HEK293T (cell line): ENCODE results near the gene ZBTB40.

Source experiments
- CTCF ChIA-PET: fragments of 350-600 bp; formaldehyde crosslinking; extraction: SDS; loops from one replicate; lab custom pipeline; 2021; ENCODE audit warnings: antibody characterized with exemption, inconsistent platforms; lab: Yijun Ruan, JAX
- POLR2A ChIA-PET: fragments of 350-600 bp; formaldehyde crosslinking; extraction: SDS; loops from one replicate; lab custom pipeline; 2020; ENCODE audit warnings: antibody characterized with exemption, inconsistent platforms; lab: Yijun Ruan, JAX
- DNase-seq: peaks from one replicate; pipeline ENCODE4 v3.0.0; 2012; ENCODE audit warnings: mixed read lengths; ENCODE audit errors: extremely low spot score
- ARNT ChIP-seq: fragments of 450-650 bp; IDR thresholded peaks from 2 replicates; pipeline ENCODE4 v1.6.1; 2017; ENCODE audit warnings: mild to moderate bottlenecking
- BHLHE40 ChIP-seq: fragments of 450-650 bp; IDR thresholded peaks from 2 replicates; pipeline ENCODE4 v1.6.1; 2016; ENCODE audit warnings: mild to moderate bottlenecking, moderate library complexity, borderline replicate concordance
- CTBP1 ChIP-seq: fragments of 450-650 bp; IDR thresholded peaks from 2 replicates; pipeline ENCODE4 v1.6.1; 2016; ENCODE audit warnings: borderline replicate concordance
- ELF4 ChIP-seq: fragments of 450-650 bp; IDR thresholded peaks from 2 replicates; pipeline ENCODE4 v1.6.1; 2017; ENCODE audit warnings: antibody characterized with exemption
- FOXA1 ChIP-seq: fragments of 450-650 bp; IDR thresholded peaks from 2 replicates; pipeline ENCODE4 v1.6.1; 2016; ENCODE audit warnings: mild to moderate bottlenecking
- FOXK2 ChIP-seq: fragments of 450-650 bp; IDR thresholded peaks from 2 replicates; pipeline ENCODE4 v1.6.1; 2016; ENCODE audit warnings: mild to moderate bottlenecking
- FOXM1 ChIP-seq: fragments of 450-650 bp; IDR thresholded peaks from 2 replicates; pipeline ENCODE4 v1.6.1; 2017; ENCODE audit warnings: mild to moderate bottlenecking, borderline replicate concordance
- HDGF ChIP-seq: fragments of 450-650 bp; IDR thresholded peaks from 2 replicates; pipeline ENCODE4 v1.6.1; 2017; ENCODE audit warnings: antibody characterized with exemption, borderline replicate concordance
- L3MBTL2 ChIP-seq: fragments of 450-650 bp; conservative IDR thresholded peaks from 2 replicates; pipeline ENCODE4 v1.6.1; 2016; ENCODE audit warnings: mild to moderate bottlenecking
- LEF1 ChIP-seq: fragments of 450-650 bp; IDR thresholded peaks from 2 replicates; pipeline ENCODE4 v1.6.1; 2017; ENCODE audit warnings: mild to moderate bottlenecking, borderline replicate concordance
- NFRKB ChIP-seq: fragments of 450-650 bp; IDR thresholded peaks from 2 replicates; pipeline ENCODE4 v1.6.1; 2016; ENCODE audit warnings: mild to moderate bottlenecking, moderate library complexity
- SP1 ChIP-seq: fragments of 450-650 bp; IDR thresholded peaks from 2 replicates; pipeline ENCODE4 v1.6.1; 2017
- SUZ12 ChIP-seq: fragments of 450-650 bp; IDR thresholded peaks from 2 replicates; pipeline ENCODE4 v1.6.1; 2016; ENCODE audit warnings: mild to moderate bottlenecking
- TARDBP ChIP-seq: fragments of 450-650 bp; IDR thresholded peaks from 2 replicates; pipeline ENCODE4 v1.6.1; 2016
- ZNF384 ChIP-seq: fragments of 450-650 bp; IDR thresholded peaks from 2 replicates; pipeline ENCODE4 v1.6.1; 2016
- TF ChIP-seq, protein P1 (sequence below): fragments of 450-650 bp; IDR thresholded peaks from 2 replicates; pipeline ENCODE4 v1.6.1; 2016

The ZBTB40 gene

GRCh38 chr1:22508329-22508728 is 56.7 kb downstream of the ZBTB40 start:
- TF ChIP-seq SP1 (no peak), FOXA1 (no peak), ELF4 (no peak), LEF1 (no peak), ARNT (no peak), NFRKB (no peak), SUZ12 (no peak), FOXK2 (no peak), BHLHE40 (no peak), CTBP1 (no peak), FOXM1 (no peak), TARDBP (no peak), ZNF384 (no peak)
- TF ChIP-seq, protein P1, sequence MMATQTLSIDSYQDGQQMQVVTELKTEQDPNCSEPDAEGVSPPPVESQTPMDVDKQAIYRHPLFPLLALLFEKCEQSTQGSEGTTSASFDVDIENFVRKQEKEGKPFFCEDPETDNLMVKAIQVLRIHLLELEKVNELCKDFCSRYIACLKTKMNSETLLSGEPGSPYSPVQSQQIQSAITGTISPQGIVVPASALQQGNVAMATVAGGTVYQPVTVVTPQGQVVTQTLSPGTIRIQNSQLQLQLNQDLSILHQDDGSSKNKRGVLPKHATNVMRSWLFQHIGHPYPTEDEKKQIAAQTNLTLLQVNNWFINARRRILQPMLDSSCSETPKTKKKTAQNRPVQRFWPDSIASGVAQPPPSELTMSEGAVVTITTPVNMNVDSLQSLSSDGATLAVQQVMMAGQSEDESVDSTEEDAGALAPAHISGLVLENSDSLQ = no peak
- ChIA-PET POLR2A (no interaction called here), CTCF (no interaction called here)
- no peak for DNase-seq

DNA sequence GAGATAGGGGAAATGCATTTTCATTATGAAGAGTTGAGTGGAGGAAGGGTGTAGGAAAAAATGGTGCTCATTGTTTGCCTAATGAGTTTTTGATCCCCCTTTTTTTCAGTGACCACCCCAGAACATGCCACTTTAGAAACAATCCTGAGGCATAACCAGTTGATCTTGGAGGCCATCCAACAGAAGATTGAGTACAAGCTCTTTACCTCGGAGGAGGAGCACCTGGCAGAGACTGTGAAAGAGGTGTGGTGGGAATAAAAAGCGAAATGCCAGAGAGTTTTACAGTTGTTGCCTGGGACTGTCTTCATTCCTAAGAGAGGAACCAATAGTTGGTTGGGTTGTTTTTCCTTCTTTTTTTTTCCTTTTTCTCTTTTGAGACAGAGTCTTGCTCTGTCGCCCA is 57.3 kb downstream of the ZBTB40 start:
- ChIA-PET CTCF (no interaction called here), POLR2A (no interaction called here)

DNA sequence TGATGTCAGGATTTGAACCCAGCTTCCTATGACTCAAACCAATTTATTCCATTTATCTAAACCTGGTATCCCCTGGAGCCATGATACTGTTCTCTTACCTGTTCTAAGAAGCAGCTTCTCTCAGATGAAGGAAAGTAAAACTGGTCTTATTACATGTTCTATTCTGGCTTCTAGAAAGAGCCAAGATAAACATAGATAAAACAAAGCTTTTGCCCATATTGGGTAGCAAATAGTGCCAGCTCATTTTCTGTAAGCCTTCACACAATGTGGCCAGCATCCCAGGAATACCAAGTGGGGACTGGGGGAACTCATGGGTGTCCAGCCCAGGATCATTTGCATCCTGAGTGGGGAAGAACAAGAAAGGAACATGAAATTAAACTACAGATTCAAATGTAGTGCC is 58.2 kb downstream of the ZBTB40 start:
- CTCF ChIA-PET = no interaction called here
- POLR2A ChIA-PET = interaction anchor here (0.7 kb wide), 1 partner anchor 59 kb away, joined by 3 read pairs; the partner anchor contains the start of gene ZBTB40
- TF ChIP-seq ELF4 (no peak), ARNT (no peak), LEF1 (no peak), BHLHE40 (no peak), FOXM1 (no peak)
- TF ChIP-seq, protein P1 = no peak
- DNase-seq = no peak

More for the DNA sequence above, 57.3 kb downstream of the ZBTB40 start:
- TF ChIP-seq ARNT (no peak), SUZ12 (no peak)
- DNase-seq = no peak

DNA sequence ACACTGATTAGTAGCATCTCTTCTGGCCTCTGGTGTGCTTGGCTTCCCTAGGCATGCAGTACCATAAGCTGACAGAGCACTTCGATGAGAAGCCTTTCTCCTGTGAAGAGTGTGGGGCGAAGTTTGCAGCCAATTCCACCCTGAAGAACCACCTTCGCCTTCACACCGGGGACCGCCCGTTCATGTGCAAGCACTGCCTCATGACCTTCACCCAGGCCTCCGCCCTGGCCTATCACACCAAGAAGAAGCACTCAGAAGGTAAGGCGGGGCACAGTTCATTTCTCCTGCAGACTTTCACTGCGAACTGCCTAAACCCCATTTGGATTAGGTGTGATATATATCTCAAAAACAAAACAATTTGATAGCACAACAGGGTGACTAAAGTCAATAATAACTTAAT is 61.2 kb downstream of the ZBTB40 start:
- TF ChIP-seq, protein P1 = no peak
- TF ChIP-seq SUZ12 = no peak
- TF ChIP-seq FOXA1 = no peak
- no peak for TF ChIP-seq ELF4
- no peak for TF ChIP-seq HDGF
- TF ChIP-seq FOXM1 = no peak
- TF ChIP-seq NFRKB = no peak
- TF ChIP-seq TARDBP = no peak
- TF ChIP-seq ZNF384 = no peak
- no peak for TF ChIP-seq SP1
- no peak for TF ChIP-seq BHLHE40
- TF ChIP-seq LEF1 = no peak
- TF ChIP-seq CTBP1 = no peak
- TF ChIP-seq FOXK2 = no peak
- no peak for TF ChIP-seq L3MBTL2
- TF ChIP-seq ARNT = no peak
- ChIA-PET CTCF (no interaction called here), POLR2A (interaction anchor here (0.7 kb wide), 1 partner anchor 87 kb away, joined by 3 read pairs; no protein-coding TSS in a partner anchor)
- DNase-seq = no peak

DNA sequence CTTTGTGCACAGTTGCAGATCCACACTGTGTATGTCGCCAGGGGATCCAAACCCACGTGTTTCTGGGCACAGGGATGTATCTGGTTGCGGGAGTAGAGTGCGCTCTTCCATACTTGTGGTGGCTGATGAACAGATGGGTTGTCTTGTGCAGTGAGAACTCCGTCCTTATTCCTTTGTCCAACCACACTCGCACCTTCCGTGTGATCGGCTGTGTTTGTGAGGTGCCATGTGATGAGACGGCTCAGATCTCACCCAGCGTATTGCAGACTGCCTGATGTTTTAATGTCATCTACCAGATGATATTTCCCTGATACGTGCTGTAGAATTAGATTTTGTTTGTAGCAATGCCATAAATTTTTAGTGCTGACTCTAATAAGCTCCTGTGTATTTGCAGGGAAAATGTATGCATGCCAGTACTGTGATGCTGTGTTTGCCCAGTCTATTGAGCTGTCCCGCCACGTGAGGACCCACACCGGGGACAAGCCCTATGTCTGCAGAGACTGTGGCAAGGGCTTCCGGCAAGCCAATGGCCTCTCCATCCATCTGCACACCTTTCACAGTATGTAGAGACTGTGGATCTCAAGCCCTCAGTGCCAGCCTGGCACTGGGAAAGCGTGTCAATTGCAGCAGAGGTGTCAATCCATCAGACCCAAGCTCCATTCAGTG is 65.4 kb downstream of the ZBTB40 start:
- ChIA-PET CTCF (no interaction called here), POLR2A (no interaction called here)
- TF ChIP-seq HDGF (no peak), LEF1 (no peak)
- DNase-seq = no peak

DNA sequence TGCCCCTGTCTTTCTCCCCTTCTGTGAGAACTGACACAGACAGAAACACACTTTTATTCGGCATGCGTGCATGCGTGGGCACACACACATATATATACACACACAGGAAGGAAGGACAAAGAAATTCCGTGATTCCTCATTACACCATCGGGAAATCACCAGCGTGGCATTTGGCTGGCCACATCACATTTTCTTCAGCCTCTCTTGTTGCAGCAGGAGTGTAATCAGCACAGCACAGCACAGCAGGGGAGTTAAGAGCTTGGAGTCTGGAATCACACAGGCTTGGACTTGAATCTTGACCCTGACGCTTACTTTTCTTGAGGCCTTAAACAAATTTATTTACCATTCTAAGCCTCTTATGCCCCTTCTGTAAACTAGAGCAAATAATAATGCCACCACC is 66.3 kb downstream of the ZBTB40 start:
- TF ChIP-seq, protein P1 = no peak
- TF ChIP-seq FOXM1 (no peak), TARDBP (no peak), HDGF (no peak), NFRKB (no peak), L3MBTL2 (no peak), LEF1 (no peak), ZNF384 (no peak), CTBP1 (no peak), BHLHE40 (no peak), SUZ12 (no peak), FOXA1 (no peak), SP1 (no peak)
- ChIA-PET CTCF (no interaction called here), POLR2A (no interaction called here)
- DNase-seq = no peak
